ENCODE measurements around the gene HIGD1C. TPM values are rescaled to one million over a fixed set of nuclear protein-coding genes. Genes with fewer than 3 reads are reported as not detected.
"Not testable (repeated sequence)": the region's sequence is repeated elsewhere in the genome, so short reads cannot be mapped to it uniquely, and the experiment has no call there.

The HIGD1C gene
- total RNA-seq, 4 donors from 2014 or later, result not detected

- no peak overlapping the region for H3K27ac ChIP-seq (replicated peaks in 1 of 4)
- H3K4me1 ChIP-seq, result peaks cover 4 to 29% (median 21%) of the 10 kb centered on the region in 4 donors
- H3K36me3 ChIP-seq, result no peaks in the 10 kb centered on the region
- no peak overlapping the region for H3K4me3 ChIP-seq
- DNase-seq (ENCODE audit: extremely low spot score), result no peak
- TF ChIP-seq POLR2A (IDR thresholded peaks at IDR 0.05; ENCODE audit: low read depth), result no peak
- TF ChIP-seq POLR2AphosphoS5 (IDR thresholded peaks at IDR 0.05), result no peak
- no peak for TF ChIP-seq EP300 (IDR thresholded peaks at IDR 0.05)
- TF ChIP-seq CTCF (IDR thresholded peaks at IDR 0.05), result no peak
- intact Hi-C loops (cut with DNase I), result no loop called here
- no peaks in the 10 kb centered on the region for H3K9me3 ChIP-seq
- WGBS, result 94% methylated on average over 7 of the region's 7 CpGs
- no peaks in the 10 kb centered on the region for H3K27me3 ChIP-seq
Observed at GRCh38 chr12:51013441-51013840, 61.1 kb downstream of the HIGD1C start.

GRCh38 chr12:51014467-51014866 is 62.1 kb downstream of the HIGD1C start:
- H3K4me1 ChIP-seq, result peaks cover 4 to 26% (median 21%) of the 10 kb centered on the region in 4 donors
- H3K27ac ChIP-seq (replicated peaks in 1 of 4); intact Hi-C loops (cut with DNase I); H3K27me3 ChIP-seq; DNase-seq (ENCODE audit: extremely low spot score); H3K9me3 ChIP-seq; H3K36me3 ChIP-seq; H3K4me3 ChIP-seq: not testable (repeated sequence)
- WGBS, result 89% methylated on average over 9 of the region's 9 CpGs

- H3K4me1 ChIP-seq, result peaks cover 9 to 31% (median 26%) of the 10 kb centered on the region in 4 donors
- no peaks in the 10 kb centered on the region for H3K36me3 ChIP-seq
- H3K4me3 ChIP-seq, result no peak overlapping the region
- no peaks in the 10 kb centered on the region for H3K9me3 ChIP-seq
- intact Hi-C loops (cut with DNase I), result no loop called here
- H3K27ac ChIP-seq (replicated peaks in 1 of 4), result no peak overlapping the region
- DNase-seq (ENCODE audit: extremely low spot score), result no peak
- TF ChIP-seq EP300 (IDR thresholded peaks at IDR 0.05), result no peak
- no peak for TF ChIP-seq POLR2A (IDR thresholded peaks at IDR 0.05; ENCODE audit: low read depth)
- TF ChIP-seq CTCF (IDR thresholded peaks at IDR 0.05), result no peak
- no peak for TF ChIP-seq POLR2AphosphoS5 (IDR thresholded peaks at IDR 0.05)
- H3K27me3 ChIP-seq, result no peaks in the 10 kb centered on the region
Observed at GRCh38 chr12:51017452-51017851, 65.1 kb downstream of the HIGD1C start.

GRCh38 chr12:51018956-51019355 is 66.6 kb downstream of the HIGD1C start:
- Histone ChIP-seq H3K27me3 (no peaks in the 10 kb centered on the region), H3K4me3 (no peak overlapping the region), H3K27ac (replicated peaks in 1 of 4) (no peak overlapping the region), H3K36me3 (no peaks in the 10 kb centered on the region), H3K9me3 (no peaks in the 10 kb centered on the region), H3K4me1 (peaks cover 12 to 32% (median 21%) of the 10 kb centered on the region in 4 donors)
- 87% methylated on average over 2 of the region's 2 CpGs for WGBS
- intact Hi-C loops (cut with DNase I), result no loop called here
- no peak for DNase-seq (ENCODE audit: extremely low spot score)
- no peak for TF ChIP-seq CTCF (IDR thresholded peaks at IDR 0.05)
- TF ChIP-seq POLR2AphosphoS5 (IDR thresholded peaks at IDR 0.05), result no peak
- no peak for TF ChIP-seq EP300 (IDR thresholded peaks at IDR 0.05)
- no peak for TF ChIP-seq POLR2A (IDR thresholded peaks at IDR 0.05; ENCODE audit: low read depth)

GRCh38 chr12:51019927-51020326 is 67.6 kb downstream of the HIGD1C start:
- no peaks in the 10 kb centered on the region for H3K27me3 ChIP-seq
- DNase-seq (ENCODE audit: extremely low spot score), result no peak
- peaks cover 12 to 42% (median 31%) of the 10 kb centered on the region in 4 donors for H3K4me1 ChIP-seq
- H3K36me3 ChIP-seq, result no peaks in the 10 kb centered on the region
- H3K27ac ChIP-seq (replicated peaks in 1 of 4), result peak overlapping the region in 1 of 4 donors; percentile 1
- WGBS, result 90% methylated on average over 2 of the region's 2 CpGs
- TF ChIP-seq POLR2AphosphoS5 (IDR thresholded peaks at IDR 0.05) (no peak), CTCF (IDR thresholded peaks at IDR 0.05) (no peak), POLR2A (IDR thresholded peaks at IDR 0.05; ENCODE audit: low read depth) (no peak), EP300 (IDR thresholded peaks at IDR 0.05) (no peak)
- no peaks in the 10 kb centered on the region for H3K9me3 ChIP-seq
- no peak overlapping the region for H3K4me3 ChIP-seq
- intact Hi-C loops (cut with DNase I), result loop anchor here (5.0 kb wide), 1 partner anchor 33 kb away; no protein-coding TSS in a partner anchor

Small RNA genes lying within 50 kb of the gene (small RNA-seq; reads per million reads assigned to genes)
- gene AC008121.1 (0 reads per million in 3 donors), gene RF00019 (0 reads per million in 3 donors), gene RNU6-87P (0 reads per million in 3 donors)

Other genes starting within 250 kb of the HIGD1C start
- 10 to 100 TPM; 16.6 to 29.1 (median 21.1) TPM for gene ATF1, start 188.4 kb upstream of the HIGD1C start, total RNA-seq
- not detected for gene TMPRSS12, start 109.6 kb upstream of the HIGD1C start, total RNA-seq
- 10 to 100 TPM; 29.7 to 33.0 (median 31.7) TPM for gene SLC11A2, start 73.8 kb downstream of the HIGD1C start, total RNA-seq
- gene LETMD1, start 95.8 kb downstream of the HIGD1C start, total RNA-seq, result 10 to 100 TPM; 35.6 to 43.2 (median 42.1) TPM
- gene CSRNP2, start 131.1 kb downstream of the HIGD1C start, total RNA-seq, result 10 to 100 TPM; 20.3 to 31.5 (median 25.5) TPM
- gene TFCP2, start 220.6 kb downstream of the HIGD1C start, total RNA-seq, result 10 to 100 TPM; 11.3 to 16.2 (median 15.2) TPM

Data from esophagus muscularis mucosa (tissue), 4 donors.